WERI-Rb-1 (cell line): ENCODE results near the gene RAB4A.

Source experiments
- DNase-seq: peaks from one replicate; pipeline ENCODE4 v3.0.0-alpha.2; 2020
- H3K27ac ChIP-seq: fragments of 250-450 bp; sonication (Bioruptor Pico); 2 replicates; pipeline ENCODE4 v1.5.1; 2020; ENCODE audit warnings: mild to moderate bottlenecking, moderate library complexity
- H3K27me3 ChIP-seq: fragments of 250-450 bp; sonication (Bioruptor Pico); 2 replicates; pipeline ENCODE4 v1.5.1; 2021; ENCODE audit warnings: mild to moderate bottlenecking, low read depth, moderate library complexity; ENCODE audit not compliant: insufficient read depth, severe bottlenecking
- H3K36me3 ChIP-seq: fragments of 250-450 bp; sonication (Bioruptor Pico); 2 replicates; pipeline ENCODE4 v1.5.1; 2020; ENCODE audit warnings: mild to moderate bottlenecking, moderate library complexity
- H3K4me3 ChIP-seq: 2 replicates; pipeline ENCODE4 v1.5.1; 2011; ENCODE audit warnings: low read depth, mild to moderate bottlenecking, control low read depth, low read length
- H3K9me3 ChIP-seq: fragments of 250-450 bp; sonication (Bioruptor Pico); 2 replicates; pipeline ENCODE4 v1.5.1; 2021; ENCODE audit warnings: mild to moderate bottlenecking, moderate library complexity; ENCODE audit not compliant: severe bottlenecking
- CTCF ChIP-seq: IDR thresholded peaks from 2 replicates; pipeline ENCODE4 v1.5.1; 2011; ENCODE audit warnings: low read depth, mild to moderate bottlenecking, control low read depth, inconsistent platforms, low read length

The RAB4A gene

GRCh38 chr1:229262239-229262638 lies 8.7 kb upstream of the RAB4A start:
- no peak for DNase-seq
- Histone ChIP-seq H3K9me3 (no peaks in the 10 kb centered on the region), H3K27ac (no peak overlapping the region), H3K27me3 (no peaks in the 10 kb centered on the region), H3K36me3 (no peaks in the 10 kb centered on the region), H3K4me3 (no peak overlapping the region)
- no peak for TF ChIP-seq CTCF

- H3K27ac ChIP-seq, result no peak overlapping the region
- H3K36me3 ChIP-seq, result no peaks in the 10 kb centered on the region
- no peak for TF ChIP-seq CTCF
- H3K4me3 ChIP-seq, result no peak overlapping the region
- DNase-seq, result no peak
- no peaks in the 10 kb centered on the region for H3K27me3 ChIP-seq
- H3K9me3 ChIP-seq, result no peaks in the 10 kb centered on the region
These were observed 7.7 kb upstream of the RAB4A start for GRCh38 chr1:229263254-229263653.

- no peak overlapping the region for H3K27ac ChIP-seq
- TF ChIP-seq CTCF, result no peak
- no peaks in the 10 kb centered on the region for H3K36me3 ChIP-seq
- H3K27me3 ChIP-seq, result no peaks in the 10 kb centered on the region
- DNase-seq, result no peak
- H3K4me3 ChIP-seq, result no peak overlapping the region
- no peaks in the 10 kb centered on the region for H3K9me3 ChIP-seq
These were observed 6.8 kb upstream of the RAB4A start for GRCh38 chr1:229264068-229264467.

- Histone ChIP-seq H3K4me3 (no peak overlapping the region), H3K36me3 (no peaks in the 10 kb centered on the region), H3K27me3 (no peaks in the 10 kb centered on the region), H3K27ac (no peak overlapping the region), H3K9me3 (no peaks in the 10 kb centered on the region)
- DNase-seq, result no peak
- no peak for TF ChIP-seq CTCF
These were observed 6.4 kb upstream of the RAB4A start for GRCh38 chr1:229264487-229264886.

- no peak for DNase-seq
- H3K36me3 ChIP-seq, result no peaks in the 10 kb centered on the region
- no peak for TF ChIP-seq CTCF
- no peak overlapping the region for H3K4me3 ChIP-seq
- H3K27ac ChIP-seq, result no peak overlapping the region
- H3K27me3 ChIP-seq, result no peaks in the 10 kb centered on the region
- H3K9me3 ChIP-seq, result no peaks in the 10 kb centered on the region
These were observed 4.6 kb upstream of the RAB4A start for GRCh38 chr1:229266274-229266673.

- no peak for TF ChIP-seq CTCF
- Histone ChIP-seq H3K36me3 (no peaks in the 10 kb centered on the region), H3K4me3 (no peak overlapping the region), H3K27ac (no peak overlapping the region), H3K27me3 (no peaks in the 10 kb centered on the region), H3K9me3 (no peaks in the 10 kb centered on the region)
- no peak for DNase-seq
These were observed 3.9 kb upstream of the RAB4A start for GRCh38 chr1:229266832-229267500.
